Heart right ventricle (tissue), 16 donors: ENCODE results near the gene GLB1L3. TPM values are rescaled to one million over a fixed set of nuclear protein-coding genes. Genes with fewer than 3 reads are reported as not detected.

Source experiments
- ATAC-seq, 8 donors: fragments of 200-7000 bp; cut with Tn5 transposase; one replicate each; pipeline ENCODE4 v1.9.1; 2020; ENCODE audit warnings: mild to moderate bottlenecking in 8 of 8, moderate library complexity in 8 of 8, moderate number of reproducible peaks in 1 of 8
- DNase-seq, 2 donors: peaks; one replicate each; pipeline ENCODE4 v3.0.0-alpha.2; 2020
- H3K27ac ChIP-seq, 10 donors: fragments of 200-600 bp; sonication (generic) in 2 of 10; one replicate each; pipeline versions ENCODE4 v1.5.0 to v1.8.0; 2020 to 2022; ENCODE audit warnings: mild to moderate bottlenecking in 3 of 10
- H3K27me3 ChIP-seq, 7 donors: fragments of 200-600 bp; one replicate each; pipeline ENCODE4 v1.8.0; 2021 to 2022; ENCODE audit warnings: mild to moderate bottlenecking in 2 of 7
- H3K36me3 ChIP-seq, 9 donors: fragments of 200-600 bp; sonication (generic) in 1 of 9; one replicate each; pipeline versions ENCODE4 v1.5.0 to v1.8.0; 2020 to 2022; ENCODE audit warnings: mild to moderate bottlenecking in 2 of 9
- H3K4me1 ChIP-seq, 9 donors: fragments of 200-600 bp; sonication (generic) in 1 of 9; one replicate each; pipeline versions ENCODE4 v1.5.0 to v1.8.0; 2020 to 2022; ENCODE audit warnings: mild to moderate bottlenecking in 4 of 9
- H3K4me3 ChIP-seq, 10 donors: fragments of 200-600 bp; sonication (generic) in 2 of 10; one replicate each; pipeline versions ENCODE4 v1.5.0 to v1.8.0; 2020 to 2022; ENCODE audit warnings: mild to moderate bottlenecking in 7 of 10, moderate library complexity in 2 of 10
- H3K9me3 ChIP-seq, 11 donors: fragments of 200-600 bp in 10 of 11; sonication (generic) in 2 of 11; one replicate each; pipeline versions ENCODE4 v1.5.0 to v1.8.0; 2013 to 2022; ENCODE audit warnings: mild to moderate bottlenecking in 2 of 11, control low read depth in 1 of 11, moderate library complexity in 1 of 11
- CTCF ChIP-seq, 9 donors: fragments of 200-600 bp; sonication (generic) in 2 of 9; IDR thresholded peaks; one replicate each; pipeline versions ENCODE4 v1.5.0 to v1.8.0; 2021 to 2022; ENCODE audit warnings: antibody characterized with exemption in 9 of 9, mild to moderate bottlenecking in 5 of 9, moderate library complexity in 1 of 9
- WGBS, 2 donors: extraction: QIAGEN DNeasy Blood & Tissue Kit; methylation state at CpG; one replicate each; pipeline ENCODE4 v1.1.7; 2013; ENCODE audit warnings: inconsistent platforms in 1 of 2; 5-methylcytosine and 5-hydroxymethylcytosine counted together
- intact Hi-C, 10 donors: fragments of 100-400 bp; cut with DNase I; formaldehyde crosslinking; loops; one replicate each; pipeline versions ENCODE4 v1.11.1 to v1.14.2; 2022
- polyA plus RNA-seq, 2 donors: library from polyadenylated mRNA; stranded (reverse); fragments of 200-250 nt; gene quantifications; one replicate each; pipeline ENCODE4 v1.2.3, GENCODE V29; 2013
- total RNA-seq, 10 donors: library from RNA; stranded (reverse); fragmentation: NEBNext Ultra II Directional in 3 of 10; extraction: Animal tissue kit (Norgen Biotek cat#: 25700) in 3 of 10; gene quantifications; one replicate each; pipeline versions ENCODE4 v1.2.1 to v1.2.4, GENCODE V29; 2021 to 2023
- donor health status: Arrhythmogenic right ventricular cardiomyopathy.
- donor health status: ischemic (EF 13 %, LVEDD 7.1; RV severe dilation, severe dysfunction).
- donor health status: healthy with polysubstance abuse.
- donor health status: DM: no; HTN: yes; CAD: no.
- donor health status: DM: no; HTN: no; CAD: no.
- donor health status: ischemic (EF 25% LVEDD 6.9; RV normal size, moderate dysfunction).
- donor health status: ischemic (EF 25% LVEDD 5.7; RV mildly dilated, moderate dysfunction).
- donor health status: healthy.
- donor health status: DM: yes; HTN: yes; CAD: no.
- donor health status: Ischemic cardiomyopathy.
- donor health status: ischemic (EF 35%, LVEDD 5.7; RV mildly dilated, moderate dysfunction).
- donor health status: nonischemic (EF 11% LVEDD 7.7; RV severe dilation, severe dysfunction).
- donor health status: DM: yes; HTN: yes; CAD: no.
- donor health status: PGD.
- donor health status: ischemic (EF 29% LVEDD 5.4; RV normal size, mild dysfunction).
- donor health status: nonischemic (EF 23%, LVEDD 6.1; RV moderate dilation, normal function).

The GLB1L3 gene
- total and polyA plus RNA-seq, 12 donors, result not detected

GRCh38 chr11:134245434-134245833 lies 30.7 kb upstream of the GLB1L3 start:
- intact Hi-C loops, result no loop called here

GRCh38 chr11:134246100-134246499 lies 30.1 kb upstream of the GLB1L3 start:
- 90 to 94% methylated on average over 11 of the region's 11 CpGs for WGBS, 2 donors
- H3K27me3 ChIP-seq, result no peaks in the 10 kb centered on the region

More at GRCh38 chr11:134245434-134245833, 30.7 kb upstream of the GLB1L3 start:
- no peak for TF ChIP-seq CTCF (IDR thresholded peaks at IDR 0.05)
- 93 to 94% methylated on average over 14 of the region's 14 CpGs for WGBS, 2 donors
- DNase-seq (no peak), ATAC-seq (no peak)
- Histone ChIP-seq H3K27ac (no peak overlapping the region), H3K36me3 (peaks cover 0 to 99% (median 89%) of the 10 kb centered on the region in 9 donors), H3K27me3 (no peaks in the 10 kb centered on the region), H3K4me3 (no peak overlapping the region), H3K9me3 (no peaks in the 10 kb centered on the region), H3K4me1 (peaks cover 0 to 6% (median 0%) of the 10 kb centered on the region in 9 donors)

GRCh38 chr11:134246678-134247077 lies 29.5 kb upstream of the GLB1L3 start:
- H3K4me3 ChIP-seq, result no peak overlapping the region
- WGBS, 2 donors, result 81% methylated on average over 4 of the region's 4 CpGs
- no peaks in the 10 kb centered on the region for H3K27me3 ChIP-seq
- no peak overlapping the region for H3K27ac ChIP-seq
- intact Hi-C loops, result no loop called here
- no peaks in the 10 kb centered on the region for H3K9me3 ChIP-seq
- no peak for TF ChIP-seq CTCF (IDR thresholded peaks at IDR 0.05)
- H3K4me1 ChIP-seq, result peaks cover 0 to 11% (median 3%) of the 10 kb centered on the region in 9 donors
- DNase-seq, result no peak
- no peak for ATAC-seq
- H3K36me3 ChIP-seq, result peaks cover 0 to 100% (median 81%) of the 10 kb centered on the region in 9 donors

More at GRCh38 chr11:134246100-134246499, 30.1 kb upstream of the GLB1L3 start:
- Histone ChIP-seq H3K27ac (no peak overlapping the region), H3K4me3 (no peak overlapping the region), H3K4me1 (peaks cover 0 to 9% (median 0%) of the 10 kb centered on the region in 9 donors), H3K36me3 (peaks cover 0 to 100% (median 87%) of the 10 kb centered on the region in 9 donors), H3K9me3 (no peaks in the 10 kb centered on the region)
- DNase-seq (no peak), ATAC-seq (no peak)
- intact Hi-C loops, result no loop called here
- TF ChIP-seq CTCF (IDR thresholded peaks at IDR 0.05), result no peak

GRCh38 chr11:134248910-134249480 lies 27.2 kb upstream of the GLB1L3 start:
- DNase-seq (no peak), ATAC-seq (no peak)
- H3K27me3 ChIP-seq, result no peaks in the 10 kb centered on the region
- H3K9me3 ChIP-seq, result no peaks in the 10 kb centered on the region
- H3K4me3 ChIP-seq, result no peak overlapping the region
- peaks cover 0 to 77% (median 59%) of the 10 kb centered on the region in 9 donors for H3K36me3 ChIP-seq
- H3K4me1 ChIP-seq, result peaks cover 7 to 23% (median 14%) of the 10 kb centered on the region in 9 donors
- intact Hi-C loops, result no loop called here
- 62 to 68% methylated on average over 7 of the region's 7 CpGs for WGBS, 2 donors
- no peak overlapping the region for H3K27ac ChIP-seq
- no peak for TF ChIP-seq CTCF (IDR thresholded peaks at IDR 0.05)
